NOMO-1 treated with dmso at 0.1 percent for 144 hours (cell line): ENCODE measurements around the gene GNG4.

Experiments
- DNase-seq: peaks from one replicate; lab custom pipeline; 2025; ENCODE audit not compliant: unreplicated experiment; lab: John Stamatoyannopoulos, UW

Gene GNG4

GRCh38 chr1:235500971-235501540 is 148.5 kb downstream of the GNG4 start:
- no peak for DNase-seq
